Activated CD4-positive, alpha-beta T cell treated with anti-CD3 and anti-CD28 coated beads for 1 hour (primary cell): ENCODE results near the gene PRKRIP1.
"Not testable (repeated sequence)": the region's sequence is repeated elsewhere in the genome, so short reads cannot be mapped to it uniquely, and the experiment has no call there.

ENCODE experiments used
- DNase-seq: peaks from one replicate; pipeline ENCODE4 v3.0.0-alpha.2; 2020

PRKRIP1 gene, protein sequence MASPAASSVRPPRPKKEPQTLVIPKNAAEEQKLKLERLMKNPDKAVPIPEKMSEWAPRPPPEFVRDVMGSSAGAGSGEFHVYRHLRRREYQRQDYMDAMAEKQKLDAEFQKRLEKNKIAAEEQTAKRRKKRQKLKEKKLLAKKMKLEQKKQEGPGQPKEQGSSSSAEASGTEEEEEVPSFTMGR

DNA sequence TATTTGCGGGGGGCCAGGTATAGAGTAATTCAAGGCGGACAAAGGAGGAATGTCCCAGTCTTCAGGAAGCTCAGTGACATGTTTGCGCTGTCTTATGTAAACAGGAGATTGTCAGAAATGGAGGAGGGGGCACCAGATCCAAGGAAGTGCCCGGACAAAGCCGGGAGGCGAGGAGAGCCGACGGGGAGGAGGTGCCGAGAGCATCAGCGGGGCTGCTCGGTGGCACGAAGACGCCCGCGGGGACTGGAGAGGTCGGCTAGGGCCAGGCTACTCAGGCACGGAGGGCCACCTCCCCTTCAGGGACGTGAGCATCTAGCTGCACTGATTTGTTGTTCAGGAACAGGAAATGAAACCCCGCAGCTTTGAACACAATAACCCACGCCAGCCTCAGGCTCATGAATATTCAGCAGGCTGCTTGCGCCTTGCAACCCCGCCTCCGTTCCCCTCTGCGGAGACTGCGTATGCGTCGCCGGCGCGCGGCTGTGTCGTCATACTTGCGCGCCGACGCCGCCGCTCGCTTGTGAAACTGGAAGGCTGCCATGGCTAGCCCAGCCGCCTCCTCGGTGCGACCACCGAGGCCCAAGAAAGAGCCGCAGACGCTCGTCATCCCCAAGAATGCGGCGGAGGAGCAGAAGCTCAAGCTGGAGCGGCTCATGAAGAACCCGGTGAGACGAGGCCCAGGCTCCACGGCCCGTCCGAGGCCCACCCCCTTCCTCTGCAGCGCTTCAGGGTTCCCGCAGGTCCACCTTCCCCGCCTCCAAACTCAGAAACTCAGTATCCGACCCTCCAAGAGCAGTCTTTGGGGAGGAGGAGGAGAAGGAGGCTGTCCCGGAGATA, at the start of gene PRKRIP1:
Gene PRKRIP1 (plus strand): TSS at position 491 of the 837 bp plus-strand sequence. CDS start 49 bp downstream, at position 540.
- DNase-seq: peak; percentile 73

DNA sequence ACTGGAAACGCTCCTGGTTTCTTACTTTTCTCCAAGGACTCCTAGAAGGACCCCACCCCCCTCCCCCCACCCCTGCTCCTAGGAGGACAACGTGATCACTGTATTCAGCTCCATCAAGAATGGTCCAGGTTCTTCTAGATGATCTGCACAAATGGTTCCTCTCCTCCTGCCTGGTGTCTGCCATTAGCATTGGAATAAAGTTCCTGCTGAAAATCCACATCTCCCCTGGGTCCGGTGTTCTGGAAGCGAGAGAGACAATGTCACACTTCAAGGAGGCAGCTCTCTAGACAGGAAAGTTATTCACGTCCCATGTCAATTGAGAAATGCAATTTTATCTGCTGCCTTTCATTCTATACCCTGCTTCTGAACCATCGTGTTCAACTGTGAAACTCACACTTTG, 49.2 kb upstream of the PRKRIP1 start:
- not testable (repeated sequence) for DNase-seq

DNA sequence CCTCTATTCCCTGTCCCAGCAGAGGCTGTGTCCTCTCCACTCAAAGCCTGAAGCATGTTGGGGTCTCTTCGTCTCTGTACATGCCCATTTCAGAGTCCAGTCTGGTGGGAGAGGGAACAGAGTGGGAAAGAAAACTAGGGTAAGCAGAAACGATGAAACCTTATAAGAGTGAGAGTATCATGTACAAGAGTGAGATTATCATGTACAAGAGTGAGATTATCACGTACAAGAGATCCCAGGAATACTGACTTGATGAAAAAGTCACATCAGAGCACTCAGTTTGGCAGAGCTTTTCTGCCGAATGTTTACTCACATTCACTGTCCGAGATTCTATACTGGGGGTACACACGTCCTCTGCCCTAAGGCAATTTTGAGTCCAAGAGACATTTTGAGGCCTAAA, 39.8 kb upstream of the PRKRIP1 start, which contains the start of gene SPDYE6:
Gene SPDYE6 (minus strand): TSS at position 101 of the 400 bp plus-strand sequence. CDS start 421 bp downstream, outside the sequence.
- DNase-seq: not testable (repeated sequence)

DNA sequence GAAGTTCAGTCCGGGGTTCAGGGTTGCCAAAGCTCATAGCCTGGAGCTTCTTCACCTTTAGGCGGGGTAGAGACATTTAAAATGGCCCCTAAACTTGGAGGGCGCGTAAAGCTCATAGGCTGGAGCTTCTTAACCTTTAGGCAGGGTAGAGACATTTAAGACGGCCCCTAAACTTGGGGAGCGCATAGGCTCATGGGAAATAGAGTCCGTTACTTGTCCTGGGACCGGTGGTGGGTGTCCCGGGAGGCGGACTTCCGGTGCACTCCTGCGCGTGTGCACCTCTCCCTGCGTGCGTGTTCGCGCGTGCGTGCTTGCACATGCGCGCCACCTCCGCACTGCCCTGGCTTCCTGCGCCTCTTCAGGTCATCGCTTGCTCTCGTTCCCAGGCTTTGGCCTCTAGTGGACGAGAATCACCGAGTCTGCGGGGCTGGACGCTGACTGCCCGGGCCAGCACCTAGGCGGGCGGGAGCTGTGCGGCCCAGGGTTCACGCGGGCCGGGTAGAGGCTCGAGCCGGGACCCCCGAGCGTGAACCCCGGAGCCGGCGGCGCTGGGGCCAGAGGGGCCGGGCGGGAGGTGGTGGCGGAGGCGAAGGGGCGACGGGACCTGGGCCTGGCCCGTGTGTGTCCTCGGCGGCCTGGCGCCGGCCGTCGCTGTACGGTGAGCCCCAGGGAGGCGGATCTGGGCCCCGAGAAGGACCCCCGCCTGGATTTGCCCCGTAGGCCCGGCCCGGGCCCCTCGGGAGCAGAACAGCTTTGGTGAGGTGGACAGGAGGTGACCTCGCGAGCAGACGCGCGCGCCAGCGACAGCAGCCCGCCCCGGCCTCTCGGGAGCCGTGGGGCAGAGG, 32.4 kb upstream of the PRKRIP1 start:
- DNase-seq: peak; percentile 89

DNA sequence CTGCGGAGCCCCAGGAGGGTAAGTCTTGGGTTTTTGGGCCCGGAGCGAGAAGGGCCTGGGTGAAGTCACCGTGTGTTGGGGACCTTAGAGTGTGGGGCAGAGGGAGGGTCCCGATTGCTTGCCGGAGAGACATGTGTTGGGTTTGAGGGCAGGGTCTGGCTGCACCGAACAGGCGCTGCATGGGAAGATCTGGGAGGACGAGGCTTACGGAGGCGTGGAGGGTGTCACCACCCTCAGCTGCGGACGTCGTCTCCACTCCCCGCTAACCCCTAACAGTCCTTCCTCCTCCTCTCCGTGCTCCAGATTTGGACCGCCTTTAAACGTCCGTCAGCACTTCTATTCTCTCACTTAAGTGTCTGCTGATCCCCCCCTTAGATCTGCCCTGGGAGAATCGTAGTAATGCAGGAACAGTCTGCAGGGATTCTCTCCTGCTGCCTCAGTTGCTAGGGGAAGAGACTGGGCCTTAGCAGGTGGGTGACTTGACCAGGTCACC, 31.7 kb upstream of the PRKRIP1 start:
- DNase-seq: not testable (repeated sequence)

DNA sequence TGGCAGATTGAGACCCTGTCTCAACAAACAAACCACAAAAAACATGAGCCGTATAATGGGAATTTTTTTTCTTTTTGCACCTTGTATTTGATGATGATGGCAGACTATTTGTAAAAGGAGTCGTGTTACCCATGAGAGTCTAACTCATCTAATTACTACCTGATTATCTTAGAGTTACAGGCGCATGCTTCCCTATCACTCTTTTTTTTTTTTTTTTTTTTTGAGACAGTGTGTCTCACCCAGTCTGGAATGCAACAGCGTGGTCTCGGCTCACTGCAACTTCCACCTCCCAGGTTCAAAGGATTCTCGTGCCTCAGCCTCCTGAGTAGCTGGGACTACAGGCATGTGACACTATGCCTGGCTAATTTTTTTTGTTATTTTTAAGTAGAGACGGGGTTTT, 30.8 kb upstream of the PRKRIP1 start:
- not testable (repeated sequence) for DNase-seq

DNA sequence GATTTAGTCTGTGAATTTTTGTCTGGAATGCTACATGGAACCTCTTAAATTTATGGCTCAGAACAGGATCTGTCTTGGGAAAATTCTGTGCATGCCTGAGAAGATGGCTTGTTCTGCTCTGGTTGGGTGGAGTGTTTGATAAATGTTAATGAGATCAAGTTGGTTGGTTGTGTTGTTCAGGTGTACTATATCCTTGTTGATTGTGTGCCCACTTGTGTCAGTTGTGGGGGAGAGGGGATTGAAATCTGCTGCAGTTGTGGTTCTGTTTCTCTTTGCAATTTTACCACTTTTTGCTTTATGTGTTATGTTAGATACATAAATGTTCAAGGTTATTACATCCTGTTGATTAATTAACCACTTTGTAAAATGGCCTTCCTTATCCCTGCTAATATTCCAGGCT, 26.1 kb upstream of the PRKRIP1 start:
- not testable (repeated sequence) for DNase-seq

DNA sequence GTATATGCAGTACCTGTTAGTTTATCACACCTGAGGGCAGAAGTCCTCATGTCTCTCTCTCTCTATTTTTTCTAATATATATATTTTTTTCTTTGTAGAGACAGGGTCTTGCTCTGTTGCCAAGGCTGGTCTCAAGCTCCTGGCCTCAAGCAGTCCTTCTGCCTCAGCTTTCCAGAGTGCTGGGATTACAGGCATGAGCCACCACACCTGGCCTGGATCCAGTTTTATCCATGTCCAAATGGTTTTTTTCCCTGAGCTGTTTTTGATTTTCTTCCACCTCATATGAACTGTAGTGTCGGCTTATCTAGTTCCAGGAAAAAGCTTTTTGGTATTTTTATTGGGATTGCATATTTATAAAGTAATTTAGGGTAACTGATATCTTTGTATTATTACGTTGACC, 23.4 kb upstream of the PRKRIP1 start:
- DNase-seq: not testable (repeated sequence)

DNA sequence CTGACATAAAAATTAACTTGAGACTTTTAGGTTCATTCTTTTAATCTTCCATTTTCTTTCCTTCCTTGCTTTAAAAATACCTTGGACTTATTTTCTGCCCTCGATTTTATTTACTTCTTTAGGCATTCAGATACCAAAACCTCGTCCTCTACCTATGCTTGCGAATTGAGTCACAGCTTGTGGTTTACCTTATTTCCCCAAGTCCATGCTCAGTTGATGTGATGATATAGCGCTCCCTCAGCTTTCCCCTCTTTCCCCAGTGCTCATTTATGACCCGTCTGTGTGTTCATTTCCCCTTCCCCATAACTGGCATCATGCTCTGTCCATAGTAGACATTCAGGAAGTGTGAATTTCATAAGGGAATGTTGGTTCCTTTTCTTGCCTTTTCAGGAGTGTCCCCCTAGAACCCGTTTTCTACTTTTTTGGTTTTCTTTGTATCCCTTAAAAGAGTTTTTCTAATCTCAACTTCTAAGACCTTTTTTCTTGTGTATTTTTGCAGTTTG, 19.1 kb upstream of the PRKRIP1 start:
- no peak for DNase-seq

DNA sequence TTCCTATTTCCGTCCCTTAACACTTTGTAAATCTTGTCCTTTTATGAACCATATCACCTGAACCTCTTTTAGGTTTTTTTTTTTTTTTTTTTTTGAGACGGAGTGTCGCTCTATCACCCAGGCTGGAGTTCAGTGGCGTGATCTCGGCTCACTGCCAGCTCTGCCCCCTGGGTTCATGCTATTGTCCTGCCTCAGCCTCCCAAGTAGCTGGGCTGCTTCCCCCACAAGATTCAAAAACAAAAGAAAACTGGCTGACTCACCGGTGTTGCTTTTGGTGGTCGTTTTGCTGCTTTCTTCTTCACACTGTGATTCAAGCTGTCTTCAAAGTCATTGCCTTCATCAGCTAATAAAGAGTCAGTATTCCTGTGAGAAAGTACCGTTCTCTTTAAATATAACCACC, 15.3 kb upstream of the PRKRIP1 start:
- DNase-seq: not testable (repeated sequence)

DNA sequence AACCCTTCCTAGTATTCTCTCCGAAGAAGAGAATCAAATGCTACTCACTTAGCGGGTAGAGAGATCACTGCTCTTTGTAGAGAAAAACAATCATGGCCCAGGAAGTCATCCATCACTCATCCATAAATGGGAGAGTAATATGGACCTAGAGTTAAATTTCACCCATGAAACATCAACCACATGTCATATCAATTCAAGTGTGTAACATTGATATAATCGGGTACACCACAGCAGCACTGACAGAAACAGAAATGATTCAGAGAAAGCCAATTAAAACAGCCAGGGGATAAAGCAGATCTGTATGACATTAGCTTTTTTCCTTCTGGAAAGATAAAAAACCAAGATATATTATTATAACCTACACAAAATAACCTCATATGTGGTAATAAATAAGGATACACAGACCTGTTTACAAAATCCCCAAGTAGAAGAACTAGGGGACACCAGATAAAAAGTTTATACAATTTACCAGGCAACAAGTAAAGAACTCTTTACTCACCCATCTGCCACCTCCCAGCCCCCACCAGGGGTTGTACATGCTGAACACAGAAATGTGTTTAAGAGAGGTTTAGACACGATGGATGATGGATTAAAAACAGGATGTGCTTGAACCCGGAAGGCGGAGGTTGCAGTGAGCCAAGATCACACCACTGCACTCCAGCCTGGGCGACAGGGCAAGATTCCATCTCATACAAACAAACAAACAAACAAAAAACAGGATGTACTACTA, 14.3 kb upstream of the PRKRIP1 start:
- not testable (repeated sequence) for DNase-seq

DNA sequence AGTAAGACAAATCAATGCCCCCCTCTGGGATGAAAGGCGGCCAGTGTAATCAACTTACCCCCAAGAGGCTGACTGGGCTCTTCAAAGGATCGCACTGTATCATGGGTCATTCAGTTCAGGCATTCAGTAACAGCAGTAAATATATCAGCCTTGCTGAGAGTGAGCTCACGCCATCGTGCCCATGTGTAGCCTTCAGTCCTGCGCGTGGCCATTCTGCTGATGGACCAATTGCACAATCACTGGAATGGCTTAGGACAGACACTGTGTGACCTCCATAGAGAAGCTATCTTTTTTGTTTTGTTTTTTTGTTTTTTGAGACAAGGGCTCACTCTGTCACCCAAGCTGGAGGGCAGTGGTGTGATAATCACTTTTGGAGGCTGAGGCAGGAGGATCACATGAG, 9.1 kb upstream of the PRKRIP1 start:
- no peak for DNase-seq

DNA sequence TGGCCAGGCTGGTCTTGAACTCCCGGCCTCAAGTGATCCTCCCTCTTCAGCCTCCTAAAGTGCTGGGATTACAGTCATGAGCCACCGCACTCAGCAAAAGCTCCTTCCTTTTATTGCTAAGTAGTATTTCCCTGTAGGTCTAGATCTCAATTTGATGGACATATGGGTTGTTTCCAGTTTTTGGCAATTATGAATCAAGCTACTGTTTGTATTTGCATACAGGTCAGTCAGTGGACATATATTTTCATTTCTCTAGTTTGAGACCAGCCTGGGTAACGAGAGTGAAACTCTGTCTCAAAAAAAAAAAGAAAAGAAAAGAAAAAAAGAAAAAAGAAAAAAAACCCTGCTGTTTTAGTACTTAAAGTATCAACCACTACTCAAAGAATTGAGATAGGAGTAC, 6.4 kb upstream of the PRKRIP1 start:
- DNase-seq: no peak

DNA sequence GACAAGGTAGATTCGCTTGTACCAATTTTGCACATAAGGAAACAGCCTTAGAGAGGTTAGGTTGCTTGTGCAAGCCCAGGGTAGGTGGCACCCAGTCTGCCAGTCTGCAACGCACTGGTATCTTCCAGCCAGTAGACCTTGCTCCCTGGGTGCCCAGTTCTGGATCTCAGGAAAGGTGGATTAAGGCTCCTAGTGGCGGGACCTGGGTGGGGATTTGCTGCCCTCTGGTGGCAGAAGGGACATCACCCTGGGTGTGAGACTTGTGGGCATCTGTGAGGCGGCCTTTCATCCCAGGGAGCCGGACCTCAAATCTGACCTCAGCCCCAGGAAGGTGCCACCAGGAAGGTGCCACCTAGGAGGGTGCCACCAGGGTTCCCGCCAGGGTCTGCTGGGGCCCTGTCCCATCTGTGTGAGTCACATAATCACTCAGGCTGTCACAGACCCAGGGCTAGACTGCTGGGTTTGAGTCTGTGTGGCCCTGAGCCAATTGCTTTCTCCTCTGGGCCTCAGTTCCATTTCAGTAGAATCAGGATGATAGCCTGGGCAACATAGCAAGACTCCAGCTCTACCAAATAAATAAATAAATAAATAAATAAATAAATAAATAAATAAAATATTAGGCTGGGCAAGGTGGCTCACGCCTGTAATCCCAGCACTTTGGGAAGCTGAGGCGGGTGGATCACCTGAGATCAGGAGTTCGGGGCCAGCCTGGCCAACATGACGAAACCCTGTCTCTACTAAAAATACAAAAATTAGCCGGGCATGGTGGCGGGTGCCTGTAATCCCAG, 5.3 kb upstream of the PRKRIP1 start:
- DNase-seq: peak; percentile 47

DNA sequence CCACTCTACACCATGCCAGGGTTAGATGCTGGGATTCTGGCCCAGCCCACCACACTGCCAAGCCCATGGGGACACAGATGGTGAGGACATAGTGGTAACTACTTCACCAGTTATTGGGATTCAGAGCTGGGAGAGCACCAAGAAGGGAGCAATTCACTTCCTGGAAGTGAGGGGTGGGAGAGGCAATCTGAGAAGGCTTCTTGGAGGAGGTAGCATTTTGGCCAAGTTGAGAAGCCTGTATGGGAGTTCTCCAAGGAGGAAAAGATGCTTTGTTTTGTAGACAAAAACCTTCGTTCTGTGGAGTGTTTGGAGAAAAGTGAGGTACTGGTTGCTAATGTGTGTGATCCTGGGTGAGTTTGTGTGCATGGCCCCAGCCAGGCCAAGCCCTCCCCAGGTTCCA, 3.8 kb upstream of the PRKRIP1 start:
- no peak for DNase-seq

DNA sequence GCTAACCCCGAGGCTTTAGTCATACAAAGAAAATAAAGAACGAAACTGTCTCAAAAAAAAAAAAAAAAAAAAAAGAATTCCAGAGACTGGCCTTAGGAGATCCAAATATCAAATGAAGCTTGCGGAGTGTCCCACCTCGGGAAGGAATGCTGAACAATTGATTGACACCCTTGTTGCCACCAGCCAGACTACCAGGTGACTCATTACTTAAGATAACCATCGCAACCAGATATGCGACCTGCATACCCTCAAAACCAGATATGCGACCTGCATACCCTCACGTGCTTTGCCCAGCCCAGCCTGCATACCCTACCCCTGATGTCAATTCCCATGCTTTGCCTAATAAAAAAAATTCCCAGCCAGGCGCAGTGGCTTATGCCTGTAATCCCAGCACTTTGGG, 2.7 kb upstream of the PRKRIP1 start:
- DNase-seq: no peak

DNA sequence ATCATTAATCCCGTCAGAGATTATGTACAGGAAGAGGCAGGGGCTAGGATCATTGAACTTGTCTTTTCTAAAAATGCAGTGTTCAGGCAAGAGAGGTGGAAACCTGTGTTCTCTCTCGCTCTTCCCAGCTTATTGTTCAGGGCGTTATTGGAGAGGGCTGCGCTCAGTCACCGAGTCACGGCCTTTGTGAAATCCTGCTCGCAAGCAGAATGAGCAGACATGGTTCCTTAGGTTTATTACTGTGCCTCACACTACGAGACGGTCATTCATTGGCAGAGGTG, 631 bp upstream of the PRKRIP1 start:
- no peak for DNase-seq

DNA sequence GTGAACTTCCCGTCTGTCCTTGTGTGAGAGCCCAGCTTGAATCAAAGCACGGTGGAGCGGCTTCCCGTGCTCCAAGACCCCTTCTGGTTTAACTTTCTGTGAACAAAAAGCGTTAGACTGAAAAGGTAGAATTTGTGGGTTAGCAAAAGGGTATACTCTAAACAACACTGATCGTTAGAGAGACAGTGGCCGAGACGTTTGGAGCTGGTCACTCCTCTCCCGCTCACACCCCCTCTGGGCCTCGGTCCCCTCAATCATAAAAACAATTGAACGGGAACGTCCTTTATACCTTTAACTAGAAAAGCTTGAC, 502 bp downstream of the PRKRIP1 start:
- DNase-seq: no peak

DNA sequence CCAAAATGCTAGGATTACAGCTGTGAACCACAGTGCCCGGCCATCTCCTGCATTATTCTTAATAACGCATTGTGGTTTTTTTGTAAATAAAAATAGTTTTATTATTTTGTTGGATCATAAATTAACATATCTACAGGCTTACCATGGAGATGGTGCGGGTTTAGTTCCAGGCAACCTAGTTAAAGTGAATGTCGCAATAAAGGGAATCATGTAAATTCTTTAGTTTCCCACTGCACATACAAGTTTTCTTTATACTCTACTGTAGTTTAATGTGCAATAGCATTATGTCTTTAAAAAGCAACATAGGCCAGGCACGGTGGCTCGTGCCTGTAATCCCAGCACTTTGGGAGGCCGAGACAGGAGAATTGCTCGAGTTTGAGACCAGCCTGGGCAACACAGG, 2.4 kb downstream of the PRKRIP1 start:
- no peak for DNase-seq

DNA sequence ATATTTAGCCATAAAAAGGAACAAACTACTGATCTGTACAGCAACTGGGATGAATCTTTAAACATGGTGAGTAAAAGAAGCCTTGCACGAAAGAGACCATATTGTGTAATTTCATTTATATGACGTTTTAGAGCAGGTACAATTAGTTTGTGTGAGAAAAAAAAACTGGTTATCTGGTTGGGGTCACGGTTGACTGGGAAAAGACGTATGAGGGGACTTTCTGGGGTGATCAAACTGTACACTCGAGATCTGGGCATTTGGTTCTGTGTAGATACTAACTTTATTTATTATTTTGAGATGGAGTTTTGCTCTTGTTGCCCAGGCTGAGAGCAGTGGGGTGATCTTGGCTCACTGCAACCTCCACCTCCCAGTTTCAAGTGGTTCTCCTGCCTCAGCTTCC, 4.2 kb downstream of the PRKRIP1 start:
- no peak for DNase-seq

DNA sequence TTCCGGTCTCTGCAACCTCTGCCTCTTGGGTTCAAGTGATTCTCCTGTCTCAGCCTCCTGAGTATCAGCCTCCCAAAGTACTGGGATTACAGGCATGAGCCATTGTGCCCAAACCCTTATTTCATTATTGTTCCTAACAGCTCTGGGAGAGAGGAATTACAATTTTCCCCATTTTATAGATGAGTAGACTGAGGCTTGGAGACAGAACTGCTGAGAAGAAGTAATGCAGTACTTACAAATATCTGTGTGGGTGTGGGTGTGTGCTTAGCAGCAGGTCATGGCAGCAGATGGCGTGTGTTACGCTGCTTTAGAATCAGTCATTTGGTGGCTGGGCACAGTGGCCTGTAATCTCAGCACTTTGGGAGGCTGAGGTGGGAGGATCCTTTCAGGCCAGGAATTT, 7.4 kb downstream of the PRKRIP1 start:
- DNase-seq: no peak
